Tibial nerve (tissue), 3 donors: ENCODE measurements around the gene PROSER2.

Experiments used
- POLR2A ChIP-seq, 2 donors: fragments of 450-650 bp; IDR thresholded peaks; one replicate each; pipeline ENCODE4 v1.6.1; 2017; ENCODE audit warnings: antibody characterized with exemption in 2 of 2, mild to moderate bottlenecking in 2 of 2, moderate library complexity in 2 of 2
- TF ChIP-seq, protein P1 (sequence below), 5 experiments: fragments of 200-600 bp in 3 of 5; fragments of 450-650 bp in 2 of 5; sonication (generic) in 3 of 5; IDR thresholded peaks; one replicate each; pipeline ENCODE4 v1.5.1; 2016 to 2019; ENCODE audit warnings: antibody characterized with exemption in 5 of 5, mild to moderate bottlenecking in 3 of 5, moderate library complexity in 2 of 5

- TF ChIP-seq POLR2A (IDR thresholded peaks at IDR 0.05): no peak
- TF ChIP-seq, protein P1, sequence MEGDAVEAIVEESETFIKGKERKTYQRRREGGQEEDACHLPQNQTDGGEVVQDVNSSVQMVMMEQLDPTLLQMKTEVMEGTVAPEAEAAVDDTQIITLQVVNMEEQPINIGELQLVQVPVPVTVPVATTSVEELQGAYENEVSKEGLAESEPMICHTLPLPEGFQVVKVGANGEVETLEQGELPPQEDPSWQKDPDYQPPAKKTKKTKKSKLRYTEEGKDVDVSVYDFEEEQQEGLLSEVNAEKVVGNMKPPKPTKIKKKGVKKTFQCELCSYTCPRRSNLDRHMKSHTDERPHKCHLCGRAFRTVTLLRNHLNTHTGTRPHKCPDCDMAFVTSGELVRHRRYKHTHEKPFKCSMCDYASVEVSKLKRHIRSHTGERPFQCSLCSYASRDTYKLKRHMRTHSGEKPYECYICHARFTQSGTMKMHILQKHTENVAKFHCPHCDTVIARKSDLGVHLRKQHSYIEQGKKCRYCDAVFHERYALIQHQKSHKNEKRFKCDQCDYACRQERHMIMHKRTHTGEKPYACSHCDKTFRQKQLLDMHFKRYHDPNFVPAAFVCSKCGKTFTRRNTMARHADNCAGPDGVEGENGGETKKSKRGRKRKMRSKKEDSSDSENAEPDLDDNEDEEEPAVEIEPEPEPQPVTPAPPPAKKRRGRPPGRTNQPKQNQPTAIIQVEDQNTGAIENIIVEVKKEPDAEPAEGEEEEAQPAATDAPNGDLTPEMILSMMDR (IDR thresholded peaks at IDR 0.05): no peak
These were observed 49.3 kb upstream of the PROSER2 start for GRCh38 chr10:11773761-11774441.
